SU-DHL-6 (cell line): ENCODE results near the gene CD99L2.

ENCODE experiments used
- EZH2phosphoT487 ChIP-seq: fragments of 200-600 bp; sonication (generic), shearing (Covaris generic); conservative IDR thresholded peaks from 2 replicates; pipeline ENCODE4 v1.6.1; 2018; ENCODE audit warnings: mild to moderate bottlenecking, antibody characterized with exemption, low read length, moderate library complexity, mixed read lengths
- TF ChIP-seq, protein P1 (sequence below): fragments of 200-600 bp; sonication (generic); IDR thresholded peaks from one replicate; pipeline ENCODE4 v1.5.1; 2017; ENCODE audit warnings: antibody characterized with exemption, mild to moderate bottlenecking, low read length, moderate library complexity; ENCODE audit not compliant: insufficient read depth, poor library complexity, severe bottlenecking

DNA sequence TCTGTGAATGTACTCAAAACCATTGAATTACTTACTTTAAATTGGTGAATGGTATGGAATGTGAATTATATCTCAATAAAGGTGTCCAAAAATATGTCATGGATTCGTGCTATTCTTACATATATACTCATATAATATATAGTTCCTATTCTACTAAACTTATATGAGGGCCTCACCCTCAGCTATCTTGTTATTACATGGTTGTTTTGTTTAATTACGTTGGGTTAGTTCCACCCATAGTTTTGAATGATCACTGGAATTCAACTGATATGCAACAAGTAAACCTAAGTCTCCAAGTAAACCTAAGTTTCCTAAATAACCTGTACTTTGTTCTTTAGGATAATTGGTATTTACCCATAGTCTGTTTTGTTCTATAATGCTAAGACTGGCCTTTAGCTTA, 30.6 kb upstream of the CD99L2 start:
- no peak for TF ChIP-seq EZH2phosphoT487
- TF ChIP-seq, protein P1, sequence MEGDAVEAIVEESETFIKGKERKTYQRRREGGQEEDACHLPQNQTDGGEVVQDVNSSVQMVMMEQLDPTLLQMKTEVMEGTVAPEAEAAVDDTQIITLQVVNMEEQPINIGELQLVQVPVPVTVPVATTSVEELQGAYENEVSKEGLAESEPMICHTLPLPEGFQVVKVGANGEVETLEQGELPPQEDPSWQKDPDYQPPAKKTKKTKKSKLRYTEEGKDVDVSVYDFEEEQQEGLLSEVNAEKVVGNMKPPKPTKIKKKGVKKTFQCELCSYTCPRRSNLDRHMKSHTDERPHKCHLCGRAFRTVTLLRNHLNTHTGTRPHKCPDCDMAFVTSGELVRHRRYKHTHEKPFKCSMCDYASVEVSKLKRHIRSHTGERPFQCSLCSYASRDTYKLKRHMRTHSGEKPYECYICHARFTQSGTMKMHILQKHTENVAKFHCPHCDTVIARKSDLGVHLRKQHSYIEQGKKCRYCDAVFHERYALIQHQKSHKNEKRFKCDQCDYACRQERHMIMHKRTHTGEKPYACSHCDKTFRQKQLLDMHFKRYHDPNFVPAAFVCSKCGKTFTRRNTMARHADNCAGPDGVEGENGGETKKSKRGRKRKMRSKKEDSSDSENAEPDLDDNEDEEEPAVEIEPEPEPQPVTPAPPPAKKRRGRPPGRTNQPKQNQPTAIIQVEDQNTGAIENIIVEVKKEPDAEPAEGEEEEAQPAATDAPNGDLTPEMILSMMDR = no peak
